Activated B cell treated with CpG ODN at 0.5 μM for 24 hours (primary cell): ENCODE data around the gene DUS2. TPM values are rescaled to one million over a fixed set of nuclear protein-coding genes. Genes with fewer than 3 reads are reported as not detected.

ENCODE experiments used
- ATAC-seq: fragments of 200-7000 bp; cut with Tn5 transposase; one replicate; pipeline ENCODE4 v1.10.0; 2021; ENCODE audit warnings: low read depth, mild to moderate bottlenecking, moderate library complexity
- CTCF ChIA-PET: fragments of 350-600 bp; sonication (Branson Sonifier 250); formaldehyde crosslinking; loops from one replicate; lab custom pipeline; 2021; ENCODE audit warnings: antibody characterized with exemption; lab: Charles Lee
- POLR2A ChIA-PET: fragments of 350-600 bp; sonication (Branson Sonifier 250); formaldehyde crosslinking; loops from one replicate; lab custom pipeline; 2021; ENCODE audit warnings: antibody characterized with exemption; lab: Charles Lee
- DNase-seq: peaks from one replicate; pipeline ENCODE4 v3.0.0; 2022
- H3K27ac Mint-ChIP-seq: one replicate; pipeline ENCODE4 v1.8.0; 2020; ENCODE audit warnings: mixed read lengths
- H3K27me3 Mint-ChIP-seq: one replicate; pipeline ENCODE4 v1.8.0; 2021; ENCODE audit warnings: mixed read lengths
- H3K36me3 Mint-ChIP-seq: one replicate; pipeline ENCODE4 v1.8.0; 2021; ENCODE audit warnings: low read depth, mixed read lengths
- H3K4me1 Mint-ChIP-seq: one replicate; pipeline ENCODE4 v1.8.0; 2021; ENCODE audit warnings: mixed read lengths
- H3K4me3 Mint-ChIP-seq: one replicate; pipeline ENCODE4 v1.8.0; 2020; ENCODE audit warnings: mild to moderate bottlenecking, mixed read lengths
- H3K9me3 Mint-ChIP-seq: one replicate; pipeline ENCODE4 v1.8.0; 2020; ENCODE audit warnings: mixed read lengths
- intact Hi-C: fragments of 100-400 bp; cut with micrococcal nuclease; formaldehyde crosslinking; loops from one replicate; pipeline ENCODE4 v1.15.1; 2024
- total RNA-seq: library from RNA; stranded (reverse); gene quantifications from 2 replicates; pipeline ENCODE4 v1.2.3, GENCODE V29; 2022
- TF ChIP-seq, protein P1 (sequence below): fragments of 200-600 bp; IDR thresholded peaks from one replicate; pipeline ENCODE4 v1.8.0; 2022; ENCODE audit warnings: antibody characterized with exemption, mild to moderate bottlenecking

DUS2 gene
- total RNA-seq, 1 donor from 2014 or later, result 62.0 TPM

DNA sequence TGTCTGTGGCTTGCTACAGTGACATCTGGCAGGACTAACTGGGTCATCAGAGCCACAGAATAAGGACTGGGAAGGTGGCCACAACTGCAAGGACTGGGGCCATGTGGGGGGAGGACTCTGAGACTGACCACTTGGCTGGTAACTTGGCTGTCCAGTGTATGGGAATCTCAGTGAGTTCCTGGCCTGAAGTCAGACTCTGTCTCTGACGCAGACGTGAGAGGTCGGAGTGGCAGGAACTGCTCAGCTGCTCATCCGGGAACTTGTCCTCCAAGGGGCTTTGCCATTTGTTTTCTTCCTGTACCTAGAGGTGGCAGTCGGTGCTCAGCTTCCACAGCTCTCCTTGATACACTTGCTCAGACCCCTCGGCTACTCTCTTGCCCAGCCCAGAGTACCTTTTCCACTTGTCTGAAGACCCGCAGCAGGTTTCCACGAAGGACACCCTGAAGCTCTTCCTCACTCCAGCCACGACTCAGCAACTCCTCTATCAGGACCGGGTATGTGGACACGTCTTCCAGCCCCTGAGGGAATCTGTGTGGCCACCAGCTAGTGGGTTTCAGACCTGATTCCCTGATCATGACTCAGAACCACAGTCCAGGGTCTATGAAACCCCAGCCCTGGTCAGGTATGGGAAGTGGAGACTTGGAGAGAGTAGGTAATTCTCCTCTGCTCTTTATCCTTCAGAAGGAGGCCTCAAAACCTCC is 35.5 kb upstream of the DUS2 start:
- Mint-ChIP-seq H3K27ac (peak overlapping the region; percentile 54), H3K9me3 (no peaks in the 10 kb centered on the region), H3K4me1 (peaks cover 79% of the 10 kb centered on the region), H3K36me3 (peaks cover 8% of the 10 kb centered on the region), H3K4me3 (no peak overlapping the region), H3K27me3 (no peaks in the 10 kb centered on the region)
- POLR2A ChIA-PET, result interaction anchor here (0.6 to 3.5 kb wide), 6 partner anchors 8 to 52 kb away, joined by 3 to 16 read pairs (median 6); partner anchors contain the start of genes DDX28 and DUS2
- CTCF ChIA-PET, result interaction anchor here (1.1 to 1.7 kb wide), 2 partner anchors 48 to 53 kb away, joined by 4 to 9 read pairs; no protein-coding TSS in a partner anchor
- no peak for ATAC-seq
- intact Hi-C loops, result no loop called here
- TF ChIP-seq, protein P1, sequence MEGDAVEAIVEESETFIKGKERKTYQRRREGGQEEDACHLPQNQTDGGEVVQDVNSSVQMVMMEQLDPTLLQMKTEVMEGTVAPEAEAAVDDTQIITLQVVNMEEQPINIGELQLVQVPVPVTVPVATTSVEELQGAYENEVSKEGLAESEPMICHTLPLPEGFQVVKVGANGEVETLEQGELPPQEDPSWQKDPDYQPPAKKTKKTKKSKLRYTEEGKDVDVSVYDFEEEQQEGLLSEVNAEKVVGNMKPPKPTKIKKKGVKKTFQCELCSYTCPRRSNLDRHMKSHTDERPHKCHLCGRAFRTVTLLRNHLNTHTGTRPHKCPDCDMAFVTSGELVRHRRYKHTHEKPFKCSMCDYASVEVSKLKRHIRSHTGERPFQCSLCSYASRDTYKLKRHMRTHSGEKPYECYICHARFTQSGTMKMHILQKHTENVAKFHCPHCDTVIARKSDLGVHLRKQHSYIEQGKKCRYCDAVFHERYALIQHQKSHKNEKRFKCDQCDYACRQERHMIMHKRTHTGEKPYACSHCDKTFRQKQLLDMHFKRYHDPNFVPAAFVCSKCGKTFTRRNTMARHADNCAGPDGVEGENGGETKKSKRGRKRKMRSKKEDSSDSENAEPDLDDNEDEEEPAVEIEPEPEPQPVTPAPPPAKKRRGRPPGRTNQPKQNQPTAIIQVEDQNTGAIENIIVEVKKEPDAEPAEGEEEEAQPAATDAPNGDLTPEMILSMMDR, result no peak
- DNase-seq, result no peak

GRCh38 chr16:67988675-67989074 is 34.4 kb upstream of the DUS2 start:
- ATAC-seq, result no peak
- POLR2A ChIA-PET, result interaction anchor here (0.8 to 1.3 kb wide), 6 partner anchors 34 to 97 kb away, joined by 3 to 8 read pairs (median 4); partner anchors contain the start of genes DDX28, DUS2, NFATC3 and PSMB10
- CTCF ChIA-PET, result interaction anchor here (1.3 to 1.5 kb wide), 2 partner anchors 47 to 172 kb away, joined by 3 to 4 read pairs; no protein-coding TSS in a partner anchor
- H3K9me3 Mint-ChIP-seq, result no peaks in the 10 kb centered on the region
- peaks cover 79% of the 10 kb centered on the region for H3K4me1 Mint-ChIP-seq
- intact Hi-C loops, result no loop called here
- no peaks in the 10 kb centered on the region for H3K27me3 Mint-ChIP-seq
- TF ChIP-seq, protein P1, result no peak
- peaks cover 8% of the 10 kb centered on the region for H3K36me3 Mint-ChIP-seq
- peak overlapping the region; percentile 73 for H3K27ac Mint-ChIP-seq
- no peak overlapping the region for H3K4me3 Mint-ChIP-seq
- no peak for DNase-seq

GRCh38 chr16:67989322-67990017 is 33.6 kb upstream of the DUS2 start:
- peak; percentile 10 for ATAC-seq
- H3K4me3 Mint-ChIP-seq, result no peak overlapping the region
- DNase-seq, result no peak
- no peaks in the 10 kb centered on the region for H3K27me3 Mint-ChIP-seq
- peak overlapping the region; percentile 73 for H3K27ac Mint-ChIP-seq
- intact Hi-C loops, result loop anchor here (5.0 to 10.0 kb wide), 2 partner anchors 322 to 465 kb away; partner anchors contain the start of genes C16orf86, ENKD1 and RIPOR1
- TF ChIP-seq, protein P1, result no peak
- POLR2A ChIA-PET, result interaction anchor here (0.5 to 1.3 kb wide), 10 partner anchors 10 to 765 kb away, joined by 3 to 8 read pairs (median 3); partner anchors contain the start of genes DDX28, DPEP2, DUS2 and NFATC3
- H3K36me3 Mint-ChIP-seq, result peaks cover 8% of the 10 kb centered on the region
- H3K4me1 Mint-ChIP-seq, result peaks cover 76% of the 10 kb centered on the region
- CTCF ChIA-PET, result interaction anchor here (1.3 to 3.7 kb wide), 3 partner anchors 48 to 172 kb away, joined by 3 to 28 read pairs (median 4); no protein-coding TSS in a partner anchor
- H3K9me3 Mint-ChIP-seq, result no peaks in the 10 kb centered on the region

- TF ChIP-seq, protein P1, result no peak
- DNase-seq (no peak), ATAC-seq (no peak)
- H3K4me3 Mint-ChIP-seq, result no peak overlapping the region
- POLR2A ChIA-PET, result interaction anchor here (0.5 to 2.9 kb wide), 5 partner anchors 9 to 199 kb away, joined by 3 to 10 read pairs (median 3); partner anchors contain the start of genes DDX28, DPEP2, DUS2 and NFATC3
- peaks cover 76% of the 10 kb centered on the region for H3K4me1 Mint-ChIP-seq
- H3K36me3 Mint-ChIP-seq, result peaks cover 8% of the 10 kb centered on the region
- no peaks in the 10 kb centered on the region for H3K27me3 Mint-ChIP-seq
- H3K9me3 Mint-ChIP-seq, result no peaks in the 10 kb centered on the region
- CTCF ChIA-PET, result interaction anchor here (0.9 to 3.7 kb wide), 4 partner anchors 48 to 173 kb away, joined by 3 to 28 read pairs (median 4); no protein-coding TSS in a partner anchor
- H3K27ac Mint-ChIP-seq, result peak overlapping the region; percentile 73
- intact Hi-C loops, result loop anchor here (5.0 to 10.0 kb wide), 2 partner anchors 323 to 465 kb away; partner anchors contain the start of genes C16orf86, ENKD1 and RIPOR1
These were observed 33.1 kb upstream of the DUS2 start for GRCh38 chr16:67990018-67990386.
